ENCODE measurements around the gene PUSL1.

- TF ChIP-seq EZH2 (IDR thresholded peaks at IDR 0.05; ENCODE audit: insufficient read depth, poor library complexity, severe bottlenecking) (no peak), EZH2phosphoT487 (IDR thresholded peaks at IDR 0.05; ENCODE audit: insufficient read depth, low read depth) (no peak)
Observed at GRCh38 chr1:1343811-1344421, 35.5 kb downstream of the PUSL1 start.
